Stimulated activated CD4-positive, alpha-beta T cell treated with anti-CD3 and anti-CD28 coated beads, Interleukin-4, amount 100 ng/mL, for 1 hour (primary cell): ENCODE results near the gene WEE1.
A peak's percentile ranks its signal among the peaks of the same experiment; 100 is the strongest.

Experiments used
- DNase-seq: peaks from one replicate; pipeline ENCODE4 v3.0.0-alpha.2; 2020

WEE1 gene

DNA sequence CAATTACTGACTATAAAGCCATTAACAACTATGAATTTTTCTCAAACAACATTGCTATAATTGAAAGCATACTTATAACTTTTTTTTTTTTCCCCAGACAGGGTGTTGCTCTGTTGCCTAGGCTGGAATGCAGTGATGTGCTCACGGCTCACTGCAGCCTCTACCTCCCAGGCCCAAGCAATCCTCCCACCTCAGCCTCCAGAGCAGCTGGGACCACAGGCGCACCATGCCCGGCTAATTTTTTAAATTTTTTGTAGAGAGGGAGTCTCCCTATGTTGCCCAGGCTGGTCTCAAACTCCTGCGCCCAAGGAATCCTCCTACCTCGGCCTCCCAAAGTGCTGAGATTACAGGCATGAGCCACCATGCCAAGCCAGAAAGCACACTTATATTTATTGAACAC, 6.1 kb upstream of the WEE1 start:
- DNase-seq: no peak

DNA sequence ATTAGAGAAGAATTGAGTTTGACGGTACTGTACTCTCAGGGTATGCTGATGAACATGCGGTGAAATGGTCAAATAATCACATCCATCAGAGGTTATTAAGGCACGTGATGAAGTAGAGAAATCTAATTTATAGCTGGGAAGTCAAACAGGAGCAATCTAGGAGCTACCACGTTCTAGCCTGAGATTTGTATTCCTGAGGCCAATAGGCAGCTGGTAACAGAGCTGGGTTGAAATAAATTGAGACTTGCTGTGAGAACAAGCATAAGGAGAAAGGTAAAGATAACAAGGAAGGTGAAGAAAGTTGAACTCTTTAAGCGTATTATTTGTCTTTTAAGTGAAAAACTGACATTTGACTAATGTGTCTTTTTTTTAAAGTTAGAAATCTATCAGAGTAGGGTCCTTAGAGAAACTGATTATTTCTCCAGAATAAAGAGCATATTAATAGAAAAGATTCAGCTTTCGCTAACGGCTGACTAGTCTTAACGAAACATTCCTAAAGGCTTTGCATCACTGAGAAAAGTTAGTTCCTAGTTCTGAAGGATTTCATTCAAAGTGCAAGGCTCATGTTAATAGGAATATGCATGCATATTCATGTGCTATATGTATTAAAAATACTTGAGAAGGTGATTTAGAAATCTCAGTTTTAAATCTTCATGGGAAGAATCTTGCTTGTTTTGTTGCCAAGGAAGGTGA, 5.2 kb upstream of the WEE1 start:
- no peak for DNase-seq

DNA sequence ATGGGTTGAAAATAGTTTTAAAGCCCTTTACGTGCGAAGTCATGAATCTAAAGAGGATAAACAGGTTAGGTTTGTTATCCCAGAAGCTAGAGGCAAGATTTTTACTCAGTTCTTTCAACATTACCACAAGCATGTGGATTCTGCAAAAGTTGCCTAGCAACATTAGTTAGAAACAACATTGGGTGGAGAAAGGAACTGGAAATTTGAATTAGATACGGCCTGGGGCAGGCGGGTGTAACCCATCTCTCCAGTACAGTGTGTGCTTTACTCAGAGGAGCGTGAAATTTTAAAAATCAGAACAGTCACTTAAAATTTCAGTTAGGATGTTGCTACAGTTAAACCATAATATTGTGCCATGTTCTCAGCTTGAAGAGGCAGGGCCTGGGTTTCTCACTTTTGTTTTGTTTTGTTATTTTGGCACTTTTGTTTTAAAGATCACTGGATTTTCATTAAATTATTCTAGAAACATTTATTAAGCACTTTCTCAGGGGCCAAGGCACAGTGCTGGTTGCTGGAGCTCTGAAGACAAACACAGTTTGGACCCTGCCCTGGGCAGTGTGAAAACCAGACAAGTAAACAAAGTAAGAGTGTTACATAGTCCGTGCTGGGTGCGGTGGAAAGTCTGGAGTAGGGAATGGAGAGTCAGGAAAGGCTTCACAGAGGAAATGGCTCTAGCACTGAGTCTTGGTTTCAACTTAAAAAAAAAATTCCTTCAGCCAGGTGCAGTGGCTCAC, 4.4 kb upstream of the WEE1 start:
- DNase-seq: no peak

DNA sequence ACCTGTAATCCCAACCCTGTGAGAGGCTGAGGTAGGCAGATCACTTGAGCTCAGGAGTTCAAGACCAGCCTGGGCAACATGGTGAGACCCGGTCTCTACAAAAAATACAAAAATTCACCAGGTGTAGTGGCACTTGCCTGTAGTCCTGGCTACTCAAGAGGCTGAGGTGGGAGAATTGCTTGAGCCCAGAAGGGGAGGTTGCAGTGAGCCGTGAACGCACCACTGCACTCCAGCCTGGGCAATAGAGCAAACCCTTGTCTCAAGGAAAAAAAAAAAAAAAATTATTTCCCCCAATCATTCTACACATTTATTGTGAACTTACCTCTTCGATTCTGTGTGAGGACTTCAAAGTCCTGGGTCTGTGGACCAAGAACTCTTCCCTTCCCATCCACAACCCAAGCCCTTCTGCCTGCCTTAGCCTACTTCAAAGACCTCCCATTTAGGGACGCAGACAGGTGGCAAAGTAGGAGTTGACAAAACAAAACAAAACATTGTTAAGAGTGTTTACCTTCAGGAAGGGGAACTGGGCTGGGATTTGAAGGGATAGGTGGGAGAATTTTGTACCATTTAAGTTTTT, 3.8 kb upstream of the WEE1 start:
- no peak for DNase-seq

DNA sequence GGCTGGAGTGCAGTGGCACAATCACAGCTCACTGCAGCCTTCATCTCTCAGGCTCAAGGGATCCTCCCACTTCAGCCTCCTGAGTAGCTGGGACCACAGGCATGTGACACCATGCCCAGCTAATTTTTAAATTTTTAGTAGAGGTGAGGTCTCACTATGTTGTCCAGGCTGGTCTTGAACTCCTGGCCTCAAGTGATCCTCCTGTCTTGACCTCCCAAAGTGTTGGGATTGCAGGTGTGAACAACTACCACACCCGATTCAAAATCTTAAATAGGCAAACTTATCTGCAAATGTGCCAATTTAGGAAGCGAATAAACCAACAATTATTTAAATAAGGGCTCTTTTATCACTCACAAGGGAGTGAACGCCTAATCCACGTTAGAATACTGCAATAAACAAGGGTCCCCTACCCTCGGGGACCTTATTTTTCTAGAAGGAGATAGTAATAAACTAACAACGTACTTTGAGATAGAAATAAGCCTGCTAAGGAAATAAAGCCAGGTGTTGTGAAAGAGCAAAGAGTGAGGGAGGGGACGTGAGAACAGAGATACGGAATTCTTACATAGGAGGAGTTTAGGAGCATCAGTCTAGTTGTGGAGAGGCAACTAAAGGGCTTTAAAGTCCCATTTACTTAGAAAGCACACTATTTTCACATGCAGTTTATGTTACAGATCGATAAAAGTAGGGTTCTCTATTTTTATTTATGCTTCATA, 3.0 kb upstream of the WEE1 start:
- DNase-seq: no peak

DNA sequence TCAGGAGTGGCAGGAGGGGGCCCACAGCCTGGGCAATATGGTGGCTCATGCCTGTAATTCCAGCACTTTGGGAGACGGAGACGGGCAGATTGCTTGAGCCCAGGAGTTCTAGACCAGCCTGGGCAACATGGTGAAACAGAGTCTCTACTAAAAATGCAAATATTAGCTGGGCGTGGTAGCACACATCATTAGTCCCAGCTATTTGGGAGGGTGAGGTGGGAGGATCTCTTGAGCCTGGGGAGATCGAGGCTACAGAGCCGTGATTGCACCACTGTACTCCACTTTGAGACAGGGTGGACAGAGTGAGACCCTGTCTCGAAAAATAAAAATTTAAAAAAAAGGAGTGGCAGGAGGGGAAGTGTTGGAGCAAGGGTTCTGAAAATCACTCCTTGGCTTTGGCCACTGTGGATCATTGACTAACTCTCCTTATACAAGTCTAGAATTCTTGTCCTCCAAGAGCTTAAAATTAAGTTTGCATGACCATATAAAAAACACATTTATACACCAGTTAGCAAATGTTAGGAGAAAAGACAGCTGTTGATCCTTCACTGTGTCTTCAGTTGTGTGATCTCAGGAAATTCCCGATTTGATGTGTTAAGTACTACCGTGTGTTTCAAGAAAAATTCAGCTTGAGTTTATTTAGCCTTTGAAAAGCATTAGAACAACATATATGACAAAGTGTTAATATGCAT, 2.3 kb upstream of the WEE1 start:
- DNase-seq: no peak

DNA sequence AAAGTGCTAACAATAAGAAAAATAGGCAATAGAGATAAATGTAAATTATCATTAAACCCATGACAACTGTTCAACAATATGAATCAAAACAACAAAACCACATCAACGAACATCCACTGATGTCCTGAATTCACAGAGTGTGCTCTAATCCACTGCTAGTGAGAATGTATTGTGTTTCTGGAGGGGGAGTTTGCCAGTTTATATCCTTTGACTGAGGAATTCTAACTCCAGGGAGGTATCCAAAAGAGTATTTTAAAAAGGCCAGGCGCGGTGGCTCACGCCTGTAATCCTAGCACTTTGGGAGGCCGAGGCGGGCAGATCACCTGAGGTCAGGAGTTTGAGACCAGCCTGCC, 1.7 kb upstream of the WEE1 start:
- DNase-seq: no peak

DNA sequence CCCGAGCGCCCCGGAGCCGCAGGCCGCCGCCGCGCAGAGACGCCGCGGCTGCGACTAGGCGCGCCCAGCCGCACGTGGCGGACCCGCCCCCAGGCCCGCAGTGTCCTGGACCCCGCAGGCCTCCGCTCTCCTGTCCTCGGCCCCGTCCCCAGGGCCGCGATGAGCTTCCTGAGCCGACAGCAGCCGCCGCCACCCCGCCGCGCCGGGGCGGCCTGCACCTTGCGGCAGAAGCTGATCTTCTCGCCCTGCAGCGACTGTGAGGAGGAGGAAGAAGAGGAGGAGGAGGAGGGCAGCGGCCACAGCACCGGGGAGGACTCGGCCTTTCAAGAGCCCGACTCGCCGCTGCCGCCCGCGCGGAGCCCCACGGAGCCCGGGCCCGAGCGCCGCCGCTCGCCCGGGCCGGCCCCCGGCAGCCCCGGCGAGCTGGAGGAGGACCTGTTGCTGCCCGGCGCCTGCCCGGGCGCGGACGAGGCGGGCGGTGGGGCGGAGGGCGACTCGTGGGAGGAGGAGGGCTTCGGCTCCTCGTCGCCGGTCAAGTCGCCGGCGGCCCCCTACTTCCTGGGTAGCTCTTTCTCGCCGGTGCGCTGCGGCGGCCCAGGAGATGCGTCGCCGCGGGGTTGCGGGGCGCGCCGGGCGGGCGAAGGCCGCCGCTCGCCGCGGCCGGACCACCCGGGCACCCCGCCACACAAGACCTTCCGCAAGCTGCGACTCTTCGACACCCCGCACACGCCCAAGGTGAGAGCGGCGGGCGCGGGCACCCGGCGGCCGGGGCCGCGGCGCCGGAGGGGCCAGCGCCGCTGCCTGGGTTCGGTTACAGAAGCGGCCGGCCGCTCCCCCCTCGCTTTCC, 528 bp downstream of the WEE1 start:
- DNase-seq: no peak

DNA sequence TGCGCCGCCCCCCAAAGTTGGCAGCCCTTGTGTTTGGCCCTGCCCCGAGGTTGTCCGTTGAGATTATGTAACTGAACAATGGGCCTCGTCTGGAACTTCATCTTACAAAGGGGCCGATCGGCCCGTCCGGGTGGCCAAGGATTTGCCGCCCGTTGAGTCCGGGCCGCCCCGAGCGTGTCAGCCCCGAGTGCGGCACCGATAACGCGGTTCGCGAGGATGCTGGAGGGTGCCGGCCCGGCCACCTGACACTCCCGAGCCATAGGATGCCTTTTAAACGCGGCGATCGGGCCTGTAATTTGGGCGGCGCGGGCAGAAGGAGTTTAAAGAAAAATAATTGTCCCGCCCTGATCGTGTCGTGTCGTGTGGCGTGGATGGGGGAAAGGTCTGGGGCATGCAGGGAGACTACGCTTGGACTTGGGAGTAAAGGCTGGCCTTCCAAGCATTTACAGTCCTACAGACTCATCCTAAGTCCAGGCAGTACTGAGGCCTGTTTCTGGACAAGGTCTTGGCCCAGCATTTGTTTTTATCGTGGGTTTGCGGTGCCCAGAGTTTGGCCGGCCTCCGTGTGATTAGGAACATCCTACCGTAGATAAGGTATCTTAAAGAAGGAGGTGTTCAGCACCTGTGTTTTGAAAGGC, 1.3 kb downstream of the WEE1 start:
- DNase-seq: peak; percentile 21

DNA sequence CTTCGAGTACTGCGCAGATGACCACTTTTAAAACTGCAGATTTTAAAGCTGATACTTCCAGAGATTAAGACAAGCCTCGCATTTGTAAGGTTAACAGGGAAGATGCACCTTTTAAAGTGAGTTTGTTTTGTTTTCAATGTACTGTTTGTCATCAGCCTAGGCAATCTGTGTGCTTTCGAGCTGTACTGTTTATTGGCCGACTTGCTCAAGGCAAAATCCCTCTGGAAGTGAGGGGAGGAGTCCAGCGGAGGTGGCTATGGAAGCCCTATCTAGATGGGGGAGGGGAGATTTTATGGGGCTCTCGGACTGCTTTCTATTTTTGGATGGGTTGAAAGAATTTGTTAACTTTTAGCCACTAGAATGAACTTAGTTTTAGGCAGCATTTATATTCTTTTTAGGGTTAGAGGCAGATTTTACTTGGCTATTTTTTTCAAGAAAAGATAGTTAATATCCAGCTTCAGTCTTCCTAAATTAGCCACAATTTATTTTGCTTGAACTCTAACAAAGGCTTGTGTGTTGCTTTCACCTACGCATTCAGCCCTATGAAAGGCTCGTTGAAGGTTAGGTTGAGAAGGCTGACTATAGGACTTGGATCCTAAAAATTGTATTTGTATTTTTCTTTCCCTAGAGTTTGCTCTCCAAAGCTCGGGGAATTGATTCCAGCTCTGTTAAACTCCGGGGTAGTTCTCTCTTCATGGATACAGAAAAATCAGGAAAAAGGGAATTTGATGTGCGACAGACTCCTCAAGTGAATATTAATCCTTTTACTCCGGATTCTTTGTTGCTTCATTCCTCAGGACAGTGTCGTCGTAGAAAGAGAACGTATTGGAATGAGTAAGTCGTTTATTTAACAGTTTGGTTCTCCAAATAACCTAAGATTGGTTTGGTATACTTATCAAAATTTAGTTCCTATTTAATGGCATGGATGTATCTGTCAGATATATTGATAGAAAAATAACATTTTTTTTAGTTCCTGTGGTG, 2.1 kb downstream of the WEE1 start:
- DNase-seq: no peak

DNA sequence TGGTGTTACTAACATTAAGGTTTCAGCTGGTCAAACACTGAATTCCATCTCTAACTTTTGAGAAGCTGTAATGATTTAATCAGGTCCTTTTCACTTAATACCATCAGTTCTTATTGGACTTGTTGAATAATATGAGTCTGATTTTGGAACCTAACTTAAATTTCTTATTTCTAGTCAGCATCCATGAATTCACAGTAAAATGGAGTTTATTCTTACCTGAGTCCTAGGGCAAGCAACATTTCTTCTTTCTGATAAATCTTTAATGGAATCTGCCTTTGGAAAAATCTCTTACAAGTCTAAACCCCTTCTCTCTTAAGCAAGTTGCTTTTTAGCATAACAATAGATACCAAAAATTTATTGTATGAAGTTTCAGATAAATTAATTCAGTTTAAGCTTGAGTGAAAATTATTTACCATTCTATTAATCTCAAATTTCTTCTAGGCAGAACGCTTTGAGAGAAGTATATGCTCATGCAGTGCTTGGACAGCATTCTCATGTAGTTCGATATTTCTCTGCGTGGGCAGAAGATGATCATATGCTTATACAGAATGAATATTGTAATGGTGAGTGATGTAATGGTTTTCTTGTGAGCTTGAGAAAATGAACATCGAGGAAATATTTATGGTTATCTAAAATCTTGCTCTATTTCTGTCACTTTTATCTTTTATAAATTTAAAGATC, 3.4 kb downstream of the WEE1 start:
- DNase-seq: no peak

DNA sequence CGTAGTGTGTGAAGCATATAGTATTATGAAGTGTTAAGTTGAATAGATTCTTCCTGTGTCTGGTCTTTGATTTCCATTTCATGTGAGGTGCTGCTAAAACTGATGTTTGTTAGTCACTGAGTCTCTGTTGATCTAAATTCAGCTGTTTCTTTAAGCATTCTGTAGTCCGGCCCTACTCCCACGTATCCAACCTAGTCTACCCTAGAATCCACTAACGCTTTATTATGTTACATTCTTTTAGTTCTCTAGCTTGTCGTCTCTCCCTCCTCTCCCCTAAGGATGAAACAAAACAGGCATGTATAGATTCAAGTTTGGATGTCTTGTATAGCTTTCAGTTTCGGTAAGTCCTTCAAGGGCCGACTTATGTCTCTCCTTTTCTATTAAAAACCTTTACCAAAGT, 4.1 kb downstream of the WEE1 start:
- DNase-seq: no peak

DNA sequence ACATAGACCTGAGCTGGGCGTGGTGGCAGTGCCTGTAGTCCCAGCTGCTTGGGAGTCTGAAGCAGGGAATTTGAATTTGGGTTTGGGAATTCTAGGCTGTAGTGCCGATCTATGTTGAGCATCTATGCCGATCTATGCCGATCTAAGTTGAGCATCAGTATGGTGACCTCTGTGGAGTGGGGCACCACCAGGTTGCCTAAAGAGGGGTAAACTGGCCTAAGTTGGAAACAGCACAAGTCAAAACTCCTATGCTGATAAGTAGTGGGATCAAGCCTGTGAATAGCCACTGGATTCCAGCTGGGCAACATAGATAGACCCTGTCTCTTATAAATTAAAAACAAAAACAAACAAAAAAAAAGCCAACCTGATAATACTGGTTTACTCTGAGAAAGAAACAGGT, 7.4 kb downstream of the WEE1 start:
- DNase-seq: no peak

DNA sequence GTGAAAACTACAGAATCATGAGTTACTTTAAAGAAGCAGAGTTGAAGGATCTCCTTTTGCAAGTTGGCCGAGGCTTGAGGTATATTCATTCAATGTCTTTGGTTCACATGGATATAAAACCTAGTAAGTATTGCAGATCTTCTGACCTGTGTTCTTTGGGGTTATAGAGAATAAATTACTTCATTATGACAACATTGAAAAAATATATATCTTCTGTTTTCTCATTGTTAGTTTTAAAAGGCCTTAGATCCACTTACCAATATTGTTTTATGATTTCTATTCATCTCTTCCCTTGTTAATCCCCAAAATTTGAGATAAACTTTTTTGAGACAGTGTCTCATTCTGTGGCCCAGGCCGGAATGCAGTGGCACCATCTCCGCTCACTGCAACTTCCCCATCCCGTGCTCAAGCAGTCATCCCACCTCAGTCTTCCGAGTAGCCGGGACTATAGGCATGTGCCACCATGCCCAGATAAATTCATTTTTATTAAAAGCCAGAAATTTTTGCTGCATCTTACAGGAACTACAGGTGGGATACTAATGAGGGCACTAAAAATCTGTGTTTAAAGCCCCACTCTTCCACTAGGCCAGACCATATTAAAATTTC, 8.2 kb downstream of the WEE1 start:
- no peak for DNase-seq

DNA sequence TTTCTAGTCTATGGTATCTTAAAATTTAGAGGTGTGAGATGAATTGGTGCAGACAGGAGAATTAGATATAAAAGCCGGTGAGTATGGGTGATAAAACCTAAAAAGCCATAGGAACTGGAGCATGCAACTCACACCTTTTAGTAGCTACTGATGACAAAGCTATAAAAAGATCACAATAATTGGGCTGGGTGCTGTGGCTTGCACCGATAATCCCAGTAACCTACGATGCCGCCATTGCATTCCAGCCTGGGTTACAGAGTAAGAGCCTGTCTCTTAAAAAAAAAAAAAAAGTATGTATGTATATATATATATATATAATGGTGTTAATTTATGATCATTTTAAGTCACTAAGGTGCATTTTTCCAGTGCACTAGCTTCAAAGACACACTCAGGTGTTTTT, 17.2 kb downstream of the WEE1 start:
- no peak for DNase-seq

DNA sequence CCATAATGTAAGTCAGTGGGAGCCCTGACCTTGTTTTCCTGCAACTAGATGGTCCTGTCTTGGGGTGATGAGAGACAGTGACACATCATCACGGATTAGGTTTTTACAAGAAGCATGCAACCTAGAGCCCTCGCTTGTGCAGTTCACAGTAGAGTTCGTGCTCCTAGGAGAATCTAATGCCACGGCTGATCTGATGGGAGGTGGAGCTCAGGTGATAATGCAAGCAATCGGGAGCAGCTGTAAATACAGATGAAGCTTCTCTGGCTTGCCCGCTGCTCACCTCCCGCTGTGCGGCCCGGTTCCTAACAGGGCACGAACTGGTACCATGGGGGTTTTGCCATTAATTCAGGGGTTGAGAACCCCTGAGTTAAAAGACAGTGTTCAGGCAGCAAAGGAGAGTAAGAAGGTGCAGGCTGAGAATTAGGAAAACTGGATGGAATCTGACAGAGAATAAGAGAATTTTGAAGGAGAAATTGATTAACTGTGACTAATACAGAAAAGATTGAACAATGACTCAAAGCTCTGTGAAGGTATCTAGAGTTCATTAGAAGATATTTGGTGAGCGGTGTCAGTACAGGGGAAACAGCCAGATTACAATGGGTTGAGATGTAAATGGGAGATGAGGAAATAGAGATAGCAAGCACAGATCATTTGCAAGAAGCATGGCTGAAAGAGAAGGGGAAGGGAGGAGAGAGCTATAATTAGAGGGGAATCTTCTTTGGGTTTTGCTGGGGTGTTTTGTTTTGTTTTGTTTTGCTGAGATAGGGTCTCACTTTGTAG, 21.0 kb downstream of the WEE1 start:
- DNase-seq: no peak

DNA sequence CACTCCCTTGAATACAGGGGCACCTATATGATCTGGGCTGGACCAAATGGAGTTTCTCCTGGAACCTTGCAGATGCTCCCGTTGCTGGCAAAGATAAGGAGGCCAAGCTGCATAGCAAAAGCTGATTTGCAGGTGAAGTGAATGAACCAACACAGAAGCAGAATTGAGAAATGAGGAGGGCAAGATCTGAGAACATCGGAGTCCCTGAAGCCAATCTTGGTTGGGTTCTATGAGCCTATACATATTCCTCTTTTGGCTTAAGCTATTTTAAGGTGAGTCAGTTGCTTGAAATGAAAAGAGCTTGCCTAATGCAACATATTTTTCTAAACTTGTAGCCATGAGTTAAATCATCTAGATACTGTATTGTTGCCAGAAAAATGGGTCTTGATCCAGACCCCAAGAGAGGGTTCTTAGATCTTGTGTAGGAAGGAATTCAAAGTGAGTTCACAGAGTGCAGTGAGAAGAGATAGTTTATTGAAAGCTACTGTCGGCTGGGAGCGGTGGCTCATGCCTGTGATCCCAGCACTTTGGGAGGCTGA, 23.5 kb downstream of the WEE1 start:
- DNase-seq: no peak

DNA sequence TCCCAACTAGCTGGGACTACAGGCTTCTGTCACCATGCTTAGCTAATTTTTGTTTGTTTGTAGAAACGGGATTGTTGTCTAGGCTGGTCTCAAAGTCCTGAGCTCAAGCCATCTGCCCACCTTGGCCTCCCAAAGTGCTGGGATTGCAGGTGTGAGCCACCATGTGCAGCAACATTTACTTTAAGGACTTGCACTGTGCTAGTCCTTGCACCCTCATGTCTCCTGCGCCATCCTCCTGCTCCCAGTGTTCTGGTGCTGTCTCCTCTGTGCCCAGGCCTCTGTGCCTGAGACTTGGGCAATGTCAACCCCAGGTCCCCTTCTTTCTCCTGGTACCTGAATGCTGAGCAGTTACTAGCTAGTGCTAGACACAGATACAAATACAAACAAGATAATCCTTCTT, 26.7 kb downstream of the WEE1 start:
- DNase-seq: no peak
